GM12873 (cell line): ENCODE results near the gene RC3H2.
A peak's percentile ranks its signal among the peaks of the same experiment; 100 is the strongest.

Experiments used
- TF ChIP-seq, protein P1 (sequence below): IDR thresholded peaks from 2 replicates; pipeline ENCODE4 v1.5.1; 2012; ENCODE audit warnings: low read depth, mild to moderate bottlenecking, moderate library complexity, low read length, control low read depth; ENCODE audit not compliant: insufficient read depth; ENCODE audit errors: missing control alignments

RC3H2 gene

DNA sequence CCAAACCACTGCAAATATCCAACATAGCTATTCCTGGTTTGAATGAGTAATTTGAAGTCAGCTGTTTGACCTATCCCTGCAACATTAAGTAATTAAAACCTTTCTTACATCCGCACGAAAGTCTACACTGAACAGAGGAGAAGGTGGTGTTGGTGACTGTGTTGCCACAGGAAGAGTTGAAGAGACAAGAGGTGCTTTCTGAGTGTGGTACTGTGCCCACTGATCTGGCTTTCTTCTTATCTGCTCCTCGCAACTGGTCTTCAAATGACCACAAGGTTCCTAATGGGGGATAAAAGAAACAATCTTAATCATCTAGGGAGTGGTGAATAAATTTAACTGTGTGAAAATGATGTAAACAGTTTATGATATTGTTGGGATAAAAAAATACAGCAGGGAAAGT lies 47.3 kb downstream of the RC3H2 start:
- TF ChIP-seq, protein P1, sequence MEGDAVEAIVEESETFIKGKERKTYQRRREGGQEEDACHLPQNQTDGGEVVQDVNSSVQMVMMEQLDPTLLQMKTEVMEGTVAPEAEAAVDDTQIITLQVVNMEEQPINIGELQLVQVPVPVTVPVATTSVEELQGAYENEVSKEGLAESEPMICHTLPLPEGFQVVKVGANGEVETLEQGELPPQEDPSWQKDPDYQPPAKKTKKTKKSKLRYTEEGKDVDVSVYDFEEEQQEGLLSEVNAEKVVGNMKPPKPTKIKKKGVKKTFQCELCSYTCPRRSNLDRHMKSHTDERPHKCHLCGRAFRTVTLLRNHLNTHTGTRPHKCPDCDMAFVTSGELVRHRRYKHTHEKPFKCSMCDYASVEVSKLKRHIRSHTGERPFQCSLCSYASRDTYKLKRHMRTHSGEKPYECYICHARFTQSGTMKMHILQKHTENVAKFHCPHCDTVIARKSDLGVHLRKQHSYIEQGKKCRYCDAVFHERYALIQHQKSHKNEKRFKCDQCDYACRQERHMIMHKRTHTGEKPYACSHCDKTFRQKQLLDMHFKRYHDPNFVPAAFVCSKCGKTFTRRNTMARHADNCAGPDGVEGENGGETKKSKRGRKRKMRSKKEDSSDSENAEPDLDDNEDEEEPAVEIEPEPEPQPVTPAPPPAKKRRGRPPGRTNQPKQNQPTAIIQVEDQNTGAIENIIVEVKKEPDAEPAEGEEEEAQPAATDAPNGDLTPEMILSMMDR: no peak

DNA sequence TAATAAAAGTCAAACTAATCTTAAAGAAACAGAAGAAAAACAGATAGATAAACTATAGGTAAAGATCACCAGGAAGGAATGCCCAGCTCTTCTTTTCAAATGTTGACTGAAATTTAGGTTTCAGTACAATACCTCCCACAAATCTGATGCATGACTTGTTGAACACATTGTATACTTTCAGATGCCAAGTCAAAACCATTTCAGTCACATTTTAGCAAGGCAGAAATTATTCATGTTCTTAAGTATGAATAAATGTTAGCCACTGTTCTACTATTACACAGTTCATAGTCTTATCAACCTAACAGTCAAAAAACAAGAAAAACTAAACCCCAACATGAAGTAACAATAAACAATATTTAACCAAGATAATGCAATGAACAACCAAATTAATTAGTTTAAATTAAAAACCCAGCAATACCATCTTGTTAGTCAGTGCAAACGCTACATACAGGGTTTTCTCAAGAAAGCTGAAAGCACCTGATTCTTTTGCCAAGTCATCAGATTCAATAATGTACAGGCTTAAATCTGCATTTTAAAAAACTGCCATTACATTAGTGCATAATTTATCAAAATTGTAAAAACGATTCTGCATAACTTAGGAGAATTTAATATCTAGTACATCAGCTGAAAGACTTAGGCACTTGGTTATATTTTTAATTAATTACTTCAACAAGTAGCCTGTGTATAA lies 56.8 kb downstream of the RC3H2 start:
- TF ChIP-seq, protein P1: no peak

DNA sequence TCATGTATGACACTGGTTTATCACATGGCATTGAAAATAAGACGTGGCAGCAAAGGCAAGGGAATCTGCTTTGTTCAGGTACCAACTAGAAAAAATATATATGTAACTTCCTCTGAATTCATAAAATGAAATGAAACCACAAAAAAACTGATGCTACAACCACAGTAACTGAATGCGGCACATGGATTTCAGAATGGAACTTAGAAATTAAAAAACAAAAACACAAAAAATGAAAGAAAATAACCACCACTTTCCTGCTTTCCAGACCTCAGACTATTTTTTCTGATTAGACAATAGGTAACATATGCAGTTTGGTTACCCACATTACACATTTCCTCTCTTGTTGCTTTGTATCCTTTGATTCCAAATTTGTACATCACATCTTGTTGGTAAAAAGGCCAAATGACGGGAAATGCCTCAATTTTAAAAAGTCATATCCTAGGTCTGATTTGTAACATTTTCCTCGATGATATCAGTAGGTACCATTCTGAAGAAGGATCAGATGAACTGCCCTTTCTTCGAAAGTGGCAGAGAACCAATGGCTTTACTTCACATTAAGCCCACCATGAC lies 58.7 kb downstream of the RC3H2 start:
- TF ChIP-seq, protein P1: no peak

DNA sequence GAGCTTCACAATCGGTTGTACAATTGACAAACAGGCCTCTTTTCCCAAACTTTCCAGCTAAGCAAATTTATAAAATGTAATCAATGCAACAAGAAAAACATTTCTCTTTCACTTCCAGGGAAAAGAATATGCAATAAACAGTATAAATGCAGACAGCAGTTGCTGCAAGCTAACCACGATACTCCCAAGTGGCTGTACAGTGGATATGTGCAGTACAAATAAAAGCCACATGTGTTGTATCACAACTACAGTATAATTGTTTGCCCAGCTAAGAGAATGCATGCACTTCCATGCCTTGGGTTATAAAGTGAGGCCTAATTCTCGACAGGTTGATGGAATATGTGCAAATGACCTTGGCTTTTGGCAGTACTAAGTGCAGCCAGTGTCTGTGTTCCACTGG lies 60.0 kb downstream of the RC3H2 start:
- TF ChIP-seq, protein P1: no peak

DNA sequence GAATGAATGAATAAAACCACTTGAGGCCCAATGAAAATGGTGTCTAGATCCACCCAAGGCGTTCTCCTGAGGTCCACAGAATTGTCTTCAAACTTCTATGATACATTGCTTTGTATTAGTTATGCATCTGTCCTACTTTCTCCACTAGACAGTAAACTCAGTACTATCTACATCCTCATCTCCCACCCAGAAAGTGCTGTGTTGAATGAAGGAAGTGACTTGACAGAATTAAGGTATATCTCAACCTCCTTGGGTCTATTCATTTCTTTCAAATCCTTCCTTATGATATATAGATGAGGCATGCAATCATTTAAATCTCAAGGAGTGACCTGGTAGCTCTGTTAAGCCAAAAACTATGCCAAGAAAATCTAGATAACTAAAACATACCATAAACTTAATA lies 61.0 kb downstream of the RC3H2 start:
- TF ChIP-seq, protein P1: no peak

DNA sequence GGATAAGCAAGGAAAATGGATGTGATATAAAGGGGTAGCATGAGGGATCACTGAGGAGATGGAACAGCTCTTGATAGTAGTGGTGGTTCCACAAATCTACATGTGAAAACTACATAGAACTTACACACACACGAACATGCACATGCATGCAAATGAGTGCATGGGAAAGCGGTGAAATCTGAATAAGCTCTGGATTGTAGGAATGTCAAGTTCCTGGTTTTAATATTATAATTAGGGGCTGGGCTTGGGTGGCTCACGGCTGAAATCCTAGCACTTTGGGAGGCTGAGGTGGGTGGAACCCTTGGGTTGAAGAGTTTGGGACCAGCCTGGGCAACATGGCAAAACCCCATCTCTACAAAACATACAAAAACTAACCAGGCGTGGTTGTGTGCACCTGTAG lies 63.7 kb downstream of the RC3H2 start:
- TF ChIP-seq, protein P1: no peak

DNA sequence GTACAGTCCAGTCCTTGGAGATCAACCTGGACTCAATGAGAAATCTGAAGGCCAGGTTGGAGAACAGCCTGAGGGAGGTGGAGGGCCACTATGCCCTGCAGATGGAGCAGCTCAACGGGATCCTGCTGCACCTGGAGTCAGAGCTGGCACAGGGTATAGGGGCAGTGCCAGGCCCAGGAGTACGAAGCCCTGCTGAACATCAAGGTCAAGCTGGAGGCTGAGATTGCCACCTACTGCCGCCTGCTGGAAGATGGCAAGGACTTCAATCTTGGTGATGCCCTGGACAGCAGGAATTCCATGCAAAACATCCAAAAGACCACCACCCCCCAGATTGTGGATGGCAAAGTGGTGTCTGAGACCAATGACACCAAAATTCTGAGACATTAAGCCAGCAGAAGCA lies 66.7 kb downstream of the RC3H2 start:
- TF ChIP-seq, protein P1: peak; percentile 38
